HEK293 (cell line): Measurements from ENCODE around the gene CLDN15.

Experiments used
- CTCF ChIA-PET: fragments of 350-600 bp; formaldehyde crosslinking; extraction: SDS; loops from one replicate; lab custom pipeline; 2021; ENCODE audit warnings: antibody characterized with exemption; lab: Yijun Ruan, JAX
- POLR2A ChIA-PET: fragments of 300-600 bp; formaldehyde crosslinking; extraction: SDS; loops from one replicate; lab custom pipeline; 2020; ENCODE audit warnings: antibody characterized with exemption, inconsistent platforms; lab: Yijun Ruan, JAX
- H3K27ac ChIP-seq: fragments of 200-500 bp; sonication (Bioruptor generic); 2 replicates; pipeline ENCODE4 v1.5.1; 2014; ENCODE audit warnings: low read depth, low read length, control low read depth, inconsistent platforms; ENCODE audit errors: extremely low read depth
- H3K36me3 ChIP-seq, 2 experiments: fragments of 200-500 bp in 1 of 2; sonication (Bioruptor generic) in 1 of 2; 1 replicate in 1 of 2; 2 replicates in 1 of 2; pipeline ENCODE4 v1.5.1; 2014 to 2017; ENCODE audit warnings: inconsistent platforms in 2 of 2, low read length in 2 of 2; ENCODE audit not compliant: control insufficient read depth in 2 of 2, insufficient read depth in 1 of 2
- H3K4me1 ChIP-seq: fragments of 200-500 bp; sonication (Bioruptor generic); 2 replicates; pipeline ENCODE4 v1.5.1; 2014; ENCODE audit warnings: mild to moderate bottlenecking, low read length, inconsistent platforms; ENCODE audit not compliant: control insufficient read depth, insufficient read depth
- H3K4me3 ChIP-seq: 2 replicates; pipeline ENCODE4 v1.5.1; 2011; ENCODE audit warnings: low read depth, mild to moderate bottlenecking, control low read depth, low read length, moderate library complexity
- H3K9me3 ChIP-seq: fragments of 200-500 bp; sonication (Bioruptor generic); 2 replicates; pipeline ENCODE4 v1.5.1; 2014; ENCODE audit warnings: low read depth, low read length, inconsistent platforms; ENCODE audit not compliant: control insufficient read depth, insufficient read depth
- BCL11A ChIP-seq: fragments of 450-650 bp; formaldehyde crosslinking; IDR thresholded peaks from 2 replicates; pipeline ENCODE4 v1.5.1; 2016; ENCODE audit warnings: low read depth, missing biosample characterization, missing genetic modification characterization
- GLI4 ChIP-seq: fragments of 450-650 bp; formaldehyde crosslinking; IDR thresholded peaks from 2 replicates; pipeline ENCODE4 v1.5.1; 2016; ENCODE audit warnings: missing biosample characterization, missing genetic modification characterization
- HOXD13 ChIP-seq: sonication (generic); formaldehyde crosslinking; IDR thresholded peaks from 2 replicates; pipeline ENCODE4 v1.8.0; 2022; ENCODE audit warnings: missing genetic modification reagents, borderline replicate concordance
- KLF9 ChIP-seq: fragments of 450-650 bp; formaldehyde crosslinking; IDR thresholded peaks from 2 replicates; pipeline ENCODE4 v1.5.1; 2016; ENCODE audit warnings: missing biosample characterization, missing genetic modification characterization, low read depth
- PRDM10 ChIP-seq: fragments of 450-650 bp; formaldehyde crosslinking; IDR thresholded peaks from 2 replicates; pipeline ENCODE4 v1.5.1; 2016; ENCODE audit warnings: missing biosample characterization, missing genetic modification characterization
- PRDM2 ChIP-seq: fragments of 450-650 bp; formaldehyde crosslinking; IDR thresholded peaks from 2 replicates; pipeline ENCODE4 v1.5.1; 2016; ENCODE audit warnings: missing biosample characterization, missing genetic modification characterization, borderline replicate concordance
- SP2 ChIP-seq: fragments of 450-650 bp; formaldehyde crosslinking; IDR thresholded peaks from 2 replicates; pipeline ENCODE4 v1.5.1; 2016; ENCODE audit warnings: missing biosample characterization, missing genetic modification characterization
- TCF7L2 ChIP-seq: IDR thresholded peaks from 2 replicates; pipeline ENCODE4 v1.6.1; 2011; ENCODE audit warnings: low read depth, mild to moderate bottlenecking, inconsistent platforms, low read length, moderate library complexity, borderline replicate concordance
- ZNF138 ChIP-seq: fragments of 450-650 bp; formaldehyde crosslinking; IDR thresholded peaks from 2 replicates; pipeline ENCODE4 v1.5.1; 2016; ENCODE audit warnings: missing biosample characterization, missing genetic modification characterization, borderline replicate concordance
- ZNF2 ChIP-seq: fragments of 450-650 bp; formaldehyde crosslinking; IDR thresholded peaks from 2 replicates; pipeline ENCODE4 v1.5.1; 2016; ENCODE audit warnings: missing biosample characterization, missing genetic modification characterization
- ZNF214 ChIP-seq: fragments of 450-650 bp; formaldehyde crosslinking; IDR thresholded peaks from 2 replicates; pipeline ENCODE4 v1.5.1; 2017; ENCODE audit warnings: missing biosample characterization, mild to moderate bottlenecking, missing genetic modification characterization, borderline replicate concordance
- ZNF266 ChIP-seq: fragments of 450-650 bp; formaldehyde crosslinking; IDR thresholded peaks from 2 replicates; pipeline ENCODE4 v1.5.1; 2016; ENCODE audit warnings: missing biosample characterization, missing genetic modification characterization, low read depth
- ZNF350 ChIP-seq: fragments of 450-650 bp; formaldehyde crosslinking; IDR thresholded peaks from 2 replicates; pipeline ENCODE4 v1.5.0; 2017; ENCODE audit warnings: missing biosample characterization, mild to moderate bottlenecking, missing genetic modification characterization
- ZNF391 ChIP-seq: fragments of 450-650 bp; formaldehyde crosslinking; IDR thresholded peaks from 2 replicates; pipeline ENCODE4 v1.5.1; 2016; ENCODE audit warnings: low read depth, missing biosample characterization, missing genetic modification characterization, borderline replicate concordance
- ZNF423 ChIP-seq: fragments of 450-650 bp; formaldehyde crosslinking; IDR thresholded peaks from 2 replicates; pipeline ENCODE4 v1.5.1; 2016; ENCODE audit warnings: missing biosample characterization, missing genetic modification characterization
- ZNF48 ChIP-seq: fragments of 450-650 bp; formaldehyde crosslinking; IDR thresholded peaks from 2 replicates; pipeline ENCODE4 v1.5.1; 2016; ENCODE audit warnings: missing biosample characterization, missing genetic modification characterization
- ZNF518A ChIP-seq: fragments of 450-650 bp; formaldehyde crosslinking; conservative IDR thresholded peaks from 2 replicates; pipeline ENCODE4 v1.5.1; 2016; ENCODE audit warnings: low read depth, missing biosample characterization, missing genetic modification characterization
- ZNF555 ChIP-seq: fragments of 450-650 bp; formaldehyde crosslinking; conservative IDR thresholded peaks from 2 replicates; pipeline ENCODE4 v1.5.1; 2017; ENCODE audit warnings: missing biosample characterization, mild to moderate bottlenecking, missing genetic modification characterization, inconsistent platforms
- ZNF76 ChIP-seq: fragments of 450-650 bp; formaldehyde crosslinking; IDR thresholded peaks from 2 replicates; pipeline ENCODE4; 2016; ENCODE audit warnings: low read depth, missing biosample characterization, missing genetic modification characterization, borderline replicate concordance

The CLDN15 gene

GRCh38 chr7:101212014-101212413, 25.6 kb downstream of the CLDN15 start:
- ChIA-PET POLR2A (no interaction called here), CTCF (no interaction called here)
- 0 out of 2 replicates have a peak, but pooled peaks cover 3% of the 10 kb centered on the region for H3K4me1 ChIP-seq
- TF ChIP-seq ZNF48 (no peak), PRDM2 (tag by site-specific recombination) (no peak), SP2 (tag by site-specific recombination) (no peak), ZNF518A (tag by site-specific recombination) (no peak), BCL11A (tag by site-specific recombination) (no peak), ZNF138 (tag by site-specific recombination) (no peak), ZNF423 (no peak), ZNF76 (tag by site-specific recombination) (no peak), TCF7L2 (no peak), ZNF350 (tag by site-specific recombination) (no peak), ZNF391 (no peak), ZNF266 (tag by site-specific recombination) (no peak), HOXD13 (CRISPR knock-in tag) (no peak), ZNF2 (tag by site-specific recombination) (no peak), GLI4 (tag by site-specific recombination) (no peak)
- H3K4me3 ChIP-seq = no peak overlapping the region
- no peak overlapping the region for H3K27ac ChIP-seq
- H3K36me3 ChIP-seq = peaks cover 3 to 40% of the 10 kb centered on the region in 2 experiments; a peak in 2 of 3 replicates
- no peaks in the 10 kb centered on the region for H3K9me3 ChIP-seq

GRCh38 chr7:101211501-101211900, 26.1 kb downstream of the CLDN15 start:
- Histone ChIP-seq H3K4me3 (no peak overlapping the region), H3K36me3 (peaks cover 3 to 40% of the 10 kb centered on the region in 2 experiments; a peak in 2 of 3 replicates)
- CTCF ChIA-PET = no interaction called here
- no peak for TF ChIP-seq ZNF555 (tag by site-specific recombination)
- TF ChIP-seq KLF9 (tag by site-specific recombination) = no peak
- TF ChIP-seq ZNF350 (tag by site-specific recombination) = no peak
- TF ChIP-seq ZNF214 (tag by site-specific recombination) = no peak
- no peak for TF ChIP-seq PRDM10
- TF ChIP-seq, all 188 proteins: peak for 0
- POLR2A ChIA-PET = no interaction called here
- Histone ChIP-seq H3K27ac (no peak overlapping the region), H3K4me1 (0 out of 2 replicates have a peak, but pooled peaks cover 3% of the 10 kb centered on the region), H3K9me3 (no peaks in the 10 kb centered on the region)
